H1 (cell line): ENCODE data around the gene SEC22C. TPM values are rescaled to one million over a fixed set of nuclear protein-coding genes. Genes with fewer than 3 reads are reported as not detected.

Experiments used
- polyA plus RNA-seq, 7 experiments: library from polyadenylated mRNA; depleted of rRNA in 3 of 7; stranded (reverse) in 5 of 7; unstranded in 2 of 7; fragments of >200 nt in 5 of 7; fragments of 200-250 nt in 2 of 7; gene quantifications; 1 replicate in 5 of 7; 2 replicates in 1 of 7; 4 replicates in 1 of 7; pipeline versions ENCODE4 v1.2.1 to v1.2.3, GENCODE V29; 2011 to 2013; ENCODE audit warnings: missing spikeins in 2 of 7, mixed read lengths in 2 of 7
- total RNA-seq: library from RNA; stranded (reverse); fragmentation: NEBNext Ultra II Directional; extraction: Animal tissue kit (Norgen Biotek cat#: 25700); gene quantifications from 2 replicates; pipeline ENCODE4 v1.2.1, GENCODE V29; 2021
- TF ChIP-seq, protein P1 (sequence below): IDR thresholded peaks from 2 replicates; pipeline ENCODE4 v1.6.1; 2012; ENCODE audit warnings: inconsistent platforms

SEC22C gene
- total and polyA plus RNA-seq, 2 of the 8 experiments (the other 6 are each of a cell fraction or from before 2014, with no cell fraction given), result 23.4 to 38.3 TPM

DNA sequence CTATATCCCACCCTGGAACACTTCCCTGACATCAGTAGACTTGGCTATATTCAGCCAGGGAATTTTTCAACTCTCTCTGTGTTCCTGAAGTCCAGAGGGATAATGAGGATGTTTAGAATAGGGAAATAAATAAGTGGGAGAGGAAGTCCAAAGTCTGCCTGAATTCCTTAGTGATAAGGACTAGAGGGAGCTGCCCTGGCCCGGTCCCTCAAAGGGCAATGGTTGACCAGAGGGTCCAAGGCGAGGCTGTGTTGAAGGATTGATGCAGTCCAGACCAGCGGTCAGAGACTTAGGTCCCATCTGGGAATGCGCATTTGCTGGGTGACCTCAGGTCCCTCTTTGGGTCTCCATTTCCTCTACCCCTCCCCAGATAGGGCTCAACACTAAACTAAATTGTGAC is 71.4 kb downstream of the SEC22C start (continued):
- TF ChIP-seq, protein P1, sequence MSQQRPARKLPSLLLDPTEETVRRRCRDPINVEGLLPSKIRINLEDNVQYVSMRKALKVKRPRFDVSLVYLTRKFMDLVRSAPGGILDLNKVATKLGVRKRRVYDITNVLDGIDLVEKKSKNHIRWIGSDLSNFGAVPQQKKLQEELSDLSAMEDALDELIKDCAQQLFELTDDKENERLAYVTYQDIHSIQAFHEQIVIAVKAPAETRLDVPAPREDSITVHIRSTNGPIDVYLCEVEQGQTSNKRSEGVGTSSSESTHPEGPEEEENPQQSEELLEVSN, result no peak
